Stimulated activated CD4-positive, alpha-beta T cell treated with anti-CD3 and anti-CD28 coated beads, TNF-alpha, amount 100 ng/mL, for 1 hour (primary cell): Measurements from ENCODE around the gene TCEAL1.
"Not testable (repeated sequence)": the region's sequence is repeated elsewhere in the genome, so short reads cannot be mapped to it uniquely, and the experiment has no call there.

ENCODE experiments used
- DNase-seq, 3 donors: peaks; one replicate each; pipeline ENCODE4 v3.0.0-alpha.2; 2020; ENCODE audit warnings: low read depth in 3 of 3, low spot score in 1 of 3

TCEAL1 gene

GRCh38 chrX:103631145-103631544, 2.4 kb downstream of the TCEAL1 start:
- no peak for DNase-seq

GRCh38 chrX:103635436-103635835, 6.7 kb downstream of the TCEAL1 start:
- no peak for DNase-seq

- DNase-seq: no peak
These were observed 9.0 kb downstream of the TCEAL1 start for GRCh38 chrX:103637604-103638338.

- DNase-seq: not testable (repeated sequence)
These were observed 9.9 kb downstream of the TCEAL1 start for GRCh38 chrX:103638479-103639346.

GRCh38 chrX:103640401-103641155, 11.8 kb downstream of the TCEAL1 start:
- DNase-seq: no peak

GRCh38 chrX:103644125-103644524, 15.3 kb downstream of the TCEAL1 start:
- no peak for DNase-seq

- no peak for DNase-seq
These were observed 18.9 kb downstream of the TCEAL1 start for GRCh38 chrX:103647630-103648029.

- no peak for DNase-seq
These were observed 22.5 kb downstream of the TCEAL1 start for GRCh38 chrX:103651151-103651773.

GRCh38 chrX:103655230-103656000, 26.6 kb downstream of the TCEAL1 start:
- not testable (repeated sequence) for DNase-seq

GRCh38 chrX:103656617-103657016, 27.8 kb downstream of the TCEAL1 start:
- DNase-seq: no peak

GRCh38 chrX:103657066-103657465, 28.3 kb downstream of the TCEAL1 start:
- DNase-seq: not testable (repeated sequence)

GRCh38 chrX:103658681-103659433, 30.1 kb downstream of the TCEAL1 start:
- DNase-seq: no peak

- not testable (repeated sequence) for DNase-seq
These were observed 30.7 kb downstream of the TCEAL1 start for GRCh38 chrX:103659460-103659859.

- no peak for DNase-seq
These were observed 35.4 kb downstream of the TCEAL1 start for GRCh38 chrX:103663981-103664762.

- DNase-seq: no peak
These were observed 37.7 kb downstream of the TCEAL1 start for GRCh38 chrX:103666202-103667107.

- DNase-seq: no peak
These were observed 41.0 kb downstream of the TCEAL1 start for GRCh38 chrX:103669745-103670144.

- no peak for DNase-seq
These were observed 46.0 kb downstream of the TCEAL1 start for GRCh38 chrX:103674531-103675454.
